HepG2 (cell line): ENCODE results near the gene CKAP5. TPM values are rescaled to one million over a fixed set of nuclear protein-coding genes. Genes with fewer than 3 reads are reported as not detected.

Experiments
- EZH2 ChIP-seq: conservative IDR thresholded peaks from 2 replicates; pipeline ENCODE4 v1.6.1; 2012; ENCODE audit warnings: mild to moderate bottlenecking, low read depth, low read length, moderate library complexity
- GABPA ChIP-seq, 2 experiments: IDR thresholded peaks; 2 replicates each; pipeline ENCODE4 v1.6.1; 2011 to 2016; ENCODE audit warnings: low read depth in 2 of 2, low read length in 1 of 2, missing biosample characterization in 1 of 2, missing genetic modification characterization in 1 of 2
- HBP1 ChIP-seq: IDR thresholded peaks from 2 replicates; pipeline ENCODE4 v1.6.1; 2016; ENCODE audit warnings: low read depth, control low read depth
- IRF1 ChIP-seq: sonication (generic); formaldehyde crosslinking; IDR thresholded peaks from 2 replicates; pipeline ENCODE4 v1.4.0; 2020; ENCODE audit warnings: low read depth, mild to moderate bottlenecking, missing genetic modification reagents
- KDM5B ChIP-seq: sonication (generic); formaldehyde crosslinking; IDR thresholded peaks from 2 replicates; pipeline ENCODE4 v1.4.0; 2020; ENCODE audit warnings: missing genetic modification reagents, mild to moderate bottlenecking, borderline replicate concordance
- KDM6A ChIP-seq: IDR thresholded peaks from 2 replicates; pipeline ENCODE4 v1.6.1; 2016; ENCODE audit warnings: low read depth
- PATZ1 ChIP-seq: sonication (generic); formaldehyde crosslinking; IDR thresholded peaks from 2 replicates; pipeline ENCODE4 v1.4.0; 2020; ENCODE audit warnings: missing genetic modification reagents
- PHF20 ChIP-seq: sonication (generic); formaldehyde crosslinking; IDR thresholded peaks from 2 replicates; pipeline ENCODE4 v1.5.0; 2020; ENCODE audit warnings: mild to moderate bottlenecking, missing genetic modification reagents
- SETDB1 ChIP-seq: sonication (generic); formaldehyde crosslinking; IDR thresholded peaks from 2 replicates; pipeline ENCODE4 v1.5.1; 2020; ENCODE audit warnings: missing genetic modification reagents, mild to moderate bottlenecking, borderline replicate concordance
- SIX1 ChIP-seq: sonication (generic); formaldehyde crosslinking; IDR thresholded peaks from 2 replicates; pipeline ENCODE4 v1.4.0; 2020; ENCODE audit warnings: missing genetic modification reagents, borderline replicate concordance
- SKI ChIP-seq: fragments of 450-650 bp; IDR thresholded peaks from one replicate; pipeline ENCODE4 v1.6.1; 2018; ENCODE audit warnings: mild to moderate bottlenecking; ENCODE audit not compliant: partially characterized antibody
- SOX5 ChIP-seq: IDR thresholded peaks from 2 replicates; pipeline ENCODE4 v1.6.1; 2016; ENCODE audit warnings: borderline replicate concordance
- U2AF2 ChIP-seq: fragments of 200-400 bp; formaldehyde crosslinking; IDR thresholded peaks from 2 replicates; pipeline ENCODE4 v1.6.1; 2017; ENCODE audit warnings: low read depth, mild to moderate bottlenecking, low read length
- UBTF ChIP-seq: sonication (generic); formaldehyde crosslinking; IDR thresholded peaks from 2 replicates; pipeline ENCODE4 v1.4.0; 2020; ENCODE audit warnings: mild to moderate bottlenecking, missing genetic modification reagents
- XBP1 ChIP-seq: sonication (generic); formaldehyde crosslinking; IDR thresholded peaks from 2 replicates; pipeline ENCODE4 v1.5.0; 2020; ENCODE audit warnings: missing genetic modification reagents
- YY1 ChIP-seq: IDR thresholded peaks from 2 replicates; pipeline ENCODE4 v1.6.1; 2011; ENCODE audit warnings: low read length, low read depth, moderate library complexity, mild to moderate bottlenecking; ENCODE audit not compliant: insufficient read depth, insufficient replicate concordance
- ZFP62 ChIP-seq: sonication (generic); formaldehyde crosslinking; IDR thresholded peaks from 2 replicates; pipeline ENCODE4 v1.4.0; 2020; ENCODE audit warnings: missing genetic modification reagents
- ZNF3 ChIP-seq: IDR thresholded peaks from 2 replicates; pipeline ENCODE4 v1.7.0; 2017; ENCODE audit warnings: inconsistent platforms
- ZNF7 ChIP-seq: IDR thresholded peaks from 2 replicates; pipeline ENCODE4 v1.6.1; 2016; ENCODE audit warnings: missing biosample characterization, missing genetic modification reagents
- polyA plus RNA-seq, 8 experiments: library from polyadenylated mRNA; depleted of rRNA in 3 of 8; stranded (reverse) in 7 of 8; unstranded in 1 of 8; fragments of >200 nt; fragmentation: Illumina TruSeq in 4 of 8; extraction: Trizol in 4 of 8; gene quantifications; 2 replicates each; pipeline versions ENCODE4 v1.2.1 to v1.2.3, GENCODE V29; 2011 to 2016; ENCODE audit warnings: low read depth in 4 of 8, missing spikeins in 1 of 8, mixed read lengths in 1 of 8; ENCODE audit not compliant: insufficient read depth in 1 of 8
- total RNA-seq, 5 experiments: library from RNA; depleted of rRNA; stranded (reverse); fragments of >200 nt; fragmentation: Illumina TruSeq; extraction: Trizol; gene quantifications; 2 replicates each; pipeline ENCODE4 v1.2.3, GENCODE V29; 2016; ENCODE audit warnings: low read depth in 1 of 5
- TF ChIP-seq, protein P1 (sequence below): sonication (generic); formaldehyde crosslinking; conservative IDR thresholded peaks from 2 replicates; pipeline ENCODE4 v1.4.0; 2020; ENCODE audit warnings: missing genetic modification reagents

Gene CKAP5
- total and polyA plus RNA-seq, 2 of the 13 experiments (the other 11 are each of a cell fraction or from before 2014, with no cell fraction given), result 79.2 to 103 TPM

DNA sequence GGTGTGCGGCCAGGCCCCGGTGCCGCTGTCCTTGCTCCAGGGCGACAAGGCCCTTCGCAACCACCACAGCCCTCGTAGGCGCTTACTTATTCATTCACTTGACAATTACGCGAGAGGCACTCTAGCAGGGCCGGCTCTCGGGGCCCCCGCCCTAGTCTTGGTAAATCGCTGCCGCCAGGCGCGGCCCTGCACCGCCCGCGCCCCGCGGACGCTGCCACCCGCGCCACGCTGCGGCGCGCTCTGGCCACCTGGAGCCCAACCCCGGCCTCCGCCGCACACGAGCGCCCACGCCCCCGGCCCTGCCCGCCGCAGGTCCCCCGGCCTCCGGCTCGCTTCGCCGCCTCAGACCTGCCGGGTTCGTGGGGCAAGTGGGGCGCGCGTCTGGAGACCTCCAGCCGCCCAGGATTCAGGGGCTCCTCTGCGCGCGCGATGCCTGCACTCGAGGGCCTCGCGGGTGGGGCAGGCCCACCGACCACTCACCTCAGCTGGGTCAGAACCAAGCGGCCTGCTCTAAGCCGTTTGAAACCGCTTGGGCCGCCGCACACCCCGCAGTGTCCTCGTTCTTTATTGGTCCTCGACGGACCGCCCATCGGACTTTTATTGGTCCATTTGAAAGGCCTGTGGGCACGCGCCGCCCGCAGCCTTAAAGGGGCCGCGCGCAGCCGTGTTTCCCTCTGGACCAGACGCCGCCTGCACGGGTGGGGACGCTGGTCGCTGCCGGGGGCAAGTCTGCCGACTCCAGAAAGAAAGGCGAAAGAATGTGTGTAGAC lies at the start of gene CKAP5 (continued):
- TF ChIP-seq HBP1 (CRISPR knock-in tag), result peak; percentile 56; the same call in 1 of the 2 replicates
- no peak for TF ChIP-seq XBP1 (CRISPR knock-in tag)
- no peak for TF ChIP-seq EZH2
- TF ChIP-seq ZNF3 (CRISPR knock-in tag), result no peak; the same call in 1 of the 2 replicates
- no peak; the same call in 1 of the 2 replicates for TF ChIP-seq SOX5
- TF ChIP-seq ZNF7 (CRISPR knock-in tag), result no peak
- peak; percentile 94 for TF ChIP-seq UBTF
- TF ChIP-seq, protein P1, sequence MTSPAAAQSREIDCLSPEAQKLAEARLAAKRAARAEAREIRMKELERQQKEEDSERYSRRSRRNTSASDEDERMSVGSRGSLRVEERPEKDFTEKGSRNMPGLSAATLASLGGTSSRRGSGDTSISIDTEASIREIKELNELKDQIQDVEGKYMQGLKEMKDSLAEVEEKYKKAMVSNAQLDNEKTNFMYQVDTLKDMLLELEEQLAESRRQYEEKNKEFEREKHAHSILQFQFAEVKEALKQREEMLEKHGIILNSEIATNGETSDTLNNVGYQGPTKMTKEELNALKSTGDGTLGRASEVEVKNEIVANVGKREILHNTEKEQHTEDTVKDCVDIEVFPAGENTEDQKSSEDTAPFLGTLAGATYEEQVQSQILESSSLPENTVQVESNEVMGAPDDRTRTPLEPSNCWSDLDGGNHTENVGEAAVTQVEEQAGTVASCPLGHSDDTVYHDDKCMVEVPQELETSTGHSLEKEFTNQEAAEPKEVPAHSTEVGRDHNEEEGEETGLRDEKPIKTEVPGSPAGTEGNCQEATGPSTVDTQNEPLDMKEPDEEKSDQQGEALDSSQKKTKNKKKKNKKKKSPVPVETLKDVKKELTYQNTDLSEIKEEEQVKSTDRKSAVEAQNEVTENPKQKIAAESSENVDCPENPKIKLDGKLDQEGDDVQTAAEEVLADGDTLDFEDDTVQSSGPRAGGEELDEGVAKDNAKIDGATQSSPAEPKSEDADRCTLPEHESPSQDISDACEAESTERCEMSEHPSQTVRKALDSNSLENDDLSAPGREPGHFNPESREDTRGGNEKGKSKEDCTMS (CRISPR knock-in tag), result no peak
- TF ChIP-seq ZFP62 (CRISPR knock-in tag), result no peak
- TF ChIP-seq SKI, result peak; percentile 41
- TF ChIP-seq YY1, result no peak
- TF ChIP-seq PATZ1 (CRISPR knock-in tag), result peak; percentile 50; the same call in 1 of the 2 replicates
- peak; percentile 75 for TF ChIP-seq PHF20 (CRISPR knock-in tag)
- peak; percentile 83; the same call in 1 of the 2 replicates for TF ChIP-seq KDM5B (CRISPR knock-in tag)
- no peak for TF ChIP-seq GABPA (IDR thresholded peaks at IDR 0.05; ENCODE audit: low read depth, low read length)
- TF ChIP-seq GABPA (CRISPR knock-in tag; IDR thresholded peaks at IDR 0.05; ENCODE audit: low read depth), result no peak
- no peak for TF ChIP-seq SIX1 (CRISPR knock-in tag)
- no peak for TF ChIP-seq KDM6A (CRISPR knock-in tag)
- no peak for TF ChIP-seq IRF1 (CRISPR knock-in tag)
- no peak for TF ChIP-seq SETDB1
- TF ChIP-seq U2AF2, result no peak
